GM12891 (cell line): Measurements from ENCODE around the gene ATP6AP2.

Experiments
- PAX5 ChIP-seq: IDR thresholded peaks from 2 replicates; pipeline ENCODE4 v1.6.1; 2011; ENCODE audit warnings: low read length, moderate library complexity, mild to moderate bottlenecking; ENCODE audit not compliant: insufficient read depth, severe bottlenecking
- POLR2A ChIP-seq: IDR thresholded peaks from 2 replicates; pipeline ENCODE4 v1.6.1; 2011; ENCODE audit warnings: low read depth, low read length, control low read depth
- POLR2AphosphoS5 ChIP-seq: IDR thresholded peaks from 2 replicates; pipeline ENCODE4 v1.6.1; 2011; ENCODE audit warnings: low read depth, low read length, control low read depth
- TAF1 ChIP-seq: IDR thresholded peaks from 2 replicates; pipeline ENCODE4 v1.6.1; 2011; ENCODE audit warnings: low read depth, low read length, control low read depth

DNA sequence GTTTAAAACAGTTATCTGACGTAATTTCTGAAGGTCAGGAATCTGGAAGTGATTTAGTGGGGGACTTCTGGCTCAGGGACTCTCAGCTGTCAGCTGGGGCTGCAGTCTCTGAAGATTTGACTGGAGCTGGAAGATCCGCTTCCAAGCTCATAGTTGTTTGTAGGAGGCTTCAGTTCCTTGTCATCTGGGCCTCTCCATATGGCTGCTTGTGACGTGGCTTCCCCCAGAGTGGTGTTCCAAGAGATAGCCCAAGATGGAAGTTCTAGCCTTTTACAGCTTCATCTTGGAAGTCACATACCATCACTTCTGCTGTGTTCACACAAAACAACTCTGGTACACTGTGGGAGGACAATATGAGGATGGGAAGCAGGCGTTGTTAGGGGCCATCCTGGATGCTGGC is 44.5 kb downstream of the ATP6AP2 start:
- TF ChIP-seq POLR2A = no peak
- no peak for TF ChIP-seq POLR2AphosphoS5
- no peak for TF ChIP-seq TAF1
- no peak for TF ChIP-seq PAX5
